Epidermal melanocyte (primary cell): Measurements from ENCODE around the gene STK24.

Source experiments
- DNase-seq: peaks from one replicate; pipeline ENCODE4 v3.0.0; 2011; ENCODE audit warnings: low spot score; ENCODE audit not compliant: insufficient read length

Gene STK24

GRCh38 chr13:98534821-98535220, 42.1 kb downstream of the STK24 start:
- DNase-seq: no peak

- no peak for DNase-seq
These were observed 43.0 kb downstream of the STK24 start for GRCh38 chr13:98533912-98534311.

GRCh38 chr13:98532254-98532653, 44.7 kb downstream of the STK24 start:
- no peak for DNase-seq

- no peak for DNase-seq
These were observed 46.7 kb downstream of the STK24 start for GRCh38 chr13:98530217-98530616.

DNA sequence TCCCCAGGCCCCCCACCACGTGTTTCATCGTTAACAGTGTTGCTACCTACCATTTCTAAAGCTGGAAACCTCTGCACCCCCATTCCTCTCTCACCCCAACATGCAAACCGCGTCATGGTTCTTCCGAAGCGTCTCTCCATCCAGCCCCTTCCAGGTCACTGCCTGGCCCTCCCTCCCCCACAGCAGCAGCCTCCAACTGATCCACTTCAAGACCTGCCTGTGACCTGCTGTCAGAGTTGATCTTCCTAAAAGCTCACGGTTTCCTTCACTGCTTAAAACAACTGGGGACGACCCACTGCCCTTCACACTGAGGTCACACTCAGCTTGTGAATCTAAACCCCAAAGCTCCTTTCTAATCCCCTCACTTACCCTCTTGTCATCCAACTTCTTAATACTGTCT, 47.7 kb downstream of the STK24 start:
- no peak for DNase-seq

- no peak for DNase-seq
These were observed 48.2 kb downstream of the STK24 start for GRCh38 chr13:98528663-98529064.

GRCh38 chr13:98527526-98527925, 49.4 kb downstream of the STK24 start:
- DNase-seq: no peak

- no peak for DNase-seq
These were observed 50.8 kb downstream of the STK24 start for GRCh38 chr13:98526182-98526512.

DNA sequence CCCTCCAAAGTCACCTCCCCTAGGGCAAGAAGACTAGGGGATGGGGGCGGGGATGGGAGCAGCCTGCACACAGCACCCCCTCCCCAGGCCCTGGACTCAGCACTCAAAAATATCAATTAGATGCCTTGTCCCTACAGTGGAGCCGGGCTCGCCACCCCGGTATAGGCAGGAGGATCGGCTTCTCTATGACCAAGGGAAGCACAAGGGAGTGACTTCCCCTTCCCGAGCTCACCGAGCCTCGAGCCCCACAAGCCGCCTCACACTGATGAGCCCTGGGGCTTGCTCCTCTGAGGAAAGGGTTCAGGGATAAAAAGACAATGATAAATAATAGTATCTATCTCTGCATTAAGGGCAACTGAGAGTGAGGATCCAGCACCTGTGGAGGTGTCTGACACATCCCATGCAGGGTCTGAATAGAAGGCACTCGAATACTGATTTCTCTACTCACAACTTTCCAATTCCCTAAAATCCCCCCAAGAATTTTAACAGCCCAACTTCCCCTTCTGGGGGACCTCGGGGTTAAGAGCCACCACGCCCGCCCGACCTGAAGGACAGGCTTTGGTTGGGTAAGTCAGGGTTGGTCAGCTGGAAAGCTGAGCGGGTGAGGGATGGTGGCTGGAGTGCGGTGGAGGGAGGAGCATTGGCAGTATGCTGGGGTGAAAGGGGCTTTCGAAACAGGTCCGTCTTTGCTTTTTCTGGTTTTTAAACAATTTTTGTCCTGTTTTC, 51.3 kb downstream of the STK24 start:
- no peak for DNase-seq

GRCh38 chr13:98524793-98525192, 52.1 kb downstream of the STK24 start:
- no peak for DNase-seq

DNA sequence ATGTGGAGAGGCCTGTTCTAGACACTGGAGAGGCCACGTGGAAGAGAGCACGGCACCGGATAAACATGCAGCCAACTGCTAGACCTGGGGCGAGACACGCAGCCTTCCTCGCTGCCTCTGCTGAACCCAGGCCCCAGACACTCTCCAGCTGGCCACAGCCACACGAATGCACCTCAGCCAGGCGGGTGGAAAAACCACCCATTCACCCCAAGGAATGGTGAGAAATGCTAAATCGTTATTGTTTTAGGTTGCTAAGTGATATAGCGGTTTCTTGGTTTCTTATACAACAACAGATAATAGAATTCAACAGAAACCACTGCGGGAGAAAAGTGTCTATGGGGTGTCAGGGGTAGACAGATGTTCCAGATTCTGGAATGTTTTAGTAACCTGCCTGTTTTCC, 52.5 kb downstream of the STK24 start:
- DNase-seq: no peak

- DNase-seq: no peak
These were observed 53.3 kb downstream of the STK24 start for GRCh38 chr13:98523455-98524102.

- DNase-seq: no peak
These were observed 54.5 kb downstream of the STK24 start for GRCh38 chr13:98522371-98522770.

- DNase-seq: no peak
These were observed 55.3 kb downstream of the STK24 start for GRCh38 chr13:98521461-98522247.

DNA sequence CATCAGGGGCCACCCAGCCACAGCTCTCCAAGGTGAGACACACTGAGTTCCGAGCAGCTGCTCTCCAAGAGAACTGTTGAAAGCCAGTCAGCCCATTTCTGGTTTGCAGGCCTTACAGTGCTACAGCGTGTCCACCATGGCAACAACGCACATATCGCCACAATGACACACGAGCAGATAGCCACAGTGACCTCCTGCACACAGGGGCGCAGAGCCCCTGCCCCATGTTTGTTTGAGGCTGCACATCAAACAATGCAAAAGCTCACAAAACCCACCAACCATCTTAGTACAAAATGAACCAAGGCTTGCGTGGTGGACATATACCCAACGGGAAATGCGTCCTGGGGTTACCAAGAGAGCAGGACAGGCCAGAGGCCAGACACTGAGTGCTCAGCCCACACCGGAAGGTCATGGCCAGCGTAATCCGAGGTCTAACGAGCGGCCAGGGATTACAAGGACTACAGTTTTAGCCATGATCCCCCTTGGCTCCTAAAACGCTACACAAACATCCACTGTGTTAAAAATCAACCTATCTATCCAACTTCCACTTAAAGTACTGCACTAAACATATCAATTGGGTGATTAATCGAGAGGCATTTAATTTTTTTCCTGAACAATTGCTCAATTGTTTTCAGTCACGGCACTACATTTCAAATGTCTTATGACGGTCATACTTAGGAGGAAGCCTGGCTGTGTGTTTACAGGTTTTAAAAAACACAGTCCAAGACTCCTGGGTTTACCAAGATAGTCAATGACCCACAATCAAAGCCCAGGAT, 56.0 kb downstream of the STK24 start:
- DNase-seq: peak; percentile 32

DNA sequence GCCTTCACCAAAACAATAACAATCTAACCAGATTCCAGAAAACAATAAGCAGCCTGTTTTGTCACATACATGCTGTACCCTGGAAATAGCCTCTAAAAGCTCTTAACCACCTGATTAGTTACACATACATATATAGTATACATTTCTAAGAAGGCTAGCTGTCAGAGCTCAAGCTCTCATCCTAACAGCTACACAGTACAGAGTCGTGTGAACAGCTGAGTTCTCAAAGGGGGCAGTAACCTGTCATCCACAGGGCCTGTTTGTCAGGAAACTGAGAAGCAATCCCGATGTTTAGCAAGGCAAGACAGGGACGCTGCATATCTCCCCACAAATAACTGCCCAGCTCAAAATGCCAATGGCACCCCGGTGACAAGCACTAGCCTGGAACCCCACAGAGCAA, 56.9 kb downstream of the STK24 start:
- DNase-seq: no peak

GRCh38 chr13:98517576-98518310, 59.2 kb downstream of the STK24 start:
- DNase-seq: no peak

DNA sequence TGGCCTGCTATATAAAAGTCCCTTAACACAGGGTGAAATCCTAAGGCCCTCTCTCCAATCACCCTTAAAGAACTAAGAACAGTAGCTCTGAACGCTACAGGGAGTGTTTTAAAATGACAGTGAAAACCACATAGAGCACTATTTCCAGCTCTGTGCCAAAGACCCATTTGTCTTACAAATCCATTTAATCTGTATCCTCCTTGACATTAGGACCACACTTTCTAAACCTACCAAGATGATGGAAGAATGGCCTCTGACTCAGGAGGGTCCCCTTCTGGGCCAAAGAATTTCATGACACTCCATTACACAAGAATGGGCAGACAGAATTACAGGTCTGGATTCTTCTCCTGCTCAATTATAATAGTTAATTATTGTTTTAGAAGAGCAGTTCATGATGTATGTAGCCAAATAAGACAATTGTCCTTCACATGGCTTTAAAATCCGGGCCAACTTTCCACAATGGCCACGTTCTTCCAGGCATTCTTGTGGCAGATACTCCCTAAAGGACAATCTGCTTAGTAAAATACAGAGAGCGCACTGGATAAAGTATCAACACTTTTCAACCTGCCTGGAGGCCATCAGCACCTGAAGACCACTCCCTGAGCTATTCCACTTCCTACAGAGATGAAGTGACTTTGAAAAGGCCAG, 61.0 kb downstream of the STK24 start:
- DNase-seq: no peak

DNA sequence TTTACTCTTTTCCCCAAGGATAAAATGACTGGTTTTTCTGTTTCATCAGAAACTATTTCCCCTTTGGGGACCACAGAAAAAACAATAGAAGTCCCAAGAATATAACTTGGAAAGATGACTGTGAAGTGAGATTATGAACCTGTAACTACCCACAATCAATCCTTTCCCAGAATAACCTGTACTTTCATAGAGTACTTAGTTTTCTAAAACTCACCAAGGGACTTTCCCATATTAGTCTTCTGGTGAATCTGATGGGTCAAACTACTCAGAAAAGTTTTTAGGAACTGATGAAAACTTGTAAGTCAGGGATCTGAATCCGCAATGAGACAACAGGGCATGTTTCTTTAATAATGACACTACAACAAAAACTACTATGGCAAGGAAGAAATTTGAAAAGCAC, 62.6 kb downstream of the STK24 start:
- no peak for DNase-seq

GRCh38 chr13:98513837-98514236, 63.1 kb downstream of the STK24 start:
- no peak for DNase-seq
